ENCODE results near the gene TMX1.
"Not testable (repeated sequence)": the region's sequence is repeated elsewhere in the genome, so short reads cannot be mapped to it uniquely, and the experiment has no call there.

Gene TMX1

GRCh38 chr14:51239813-51240803 is at the start of gene TMX1:
Gene TMX1, plus strand, starts transcription at chr14:51240247. Its CDS starts 46 bp downstream, at chr14:51240293.
- peak; percentile 90 for DNase-seq

- no peak for DNase-seq
Observed at GRCh38 chr14:51201890-51202289, 38.2 kb upstream of the TMX1 start.

- no peak for DNase-seq
Observed at GRCh38 chr14:51202914-51203665, 37.0 kb upstream of the TMX1 start.

GRCh38 chr14:51203881-51204280 is 36.2 kb upstream of the TMX1 start:
- DNase-seq = no peak

GRCh38 chr14:51205486-51205885 is 34.6 kb upstream of the TMX1 start:
- no peak for DNase-seq

GRCh38 chr14:51206462-51206861 is 33.6 kb upstream of the TMX1 start:
- DNase-seq = no peak

- DNase-seq = no peak
Observed at GRCh38 chr14:51207621-51208020, 32.4 kb upstream of the TMX1 start.

GRCh38 chr14:51208982-51209381 is 31.1 kb upstream of the TMX1 start:
- no peak for DNase-seq

GRCh38 chr14:51209457-51209856 is 30.6 kb upstream of the TMX1 start:
- no peak for DNase-seq

- DNase-seq = no peak
Observed at GRCh38 chr14:51210594-51210993, 29.5 kb upstream of the TMX1 start.

GRCh38 chr14:51211149-51211548 is 28.9 kb upstream of the TMX1 start:
- DNase-seq = no peak

GRCh38 chr14:51216602-51217001 is 23.4 kb upstream of the TMX1 start:
- no peak for DNase-seq

GRCh38 chr14:51219473-51220448 is 20.3 kb upstream of the TMX1 start:
- no peak for DNase-seq

- DNase-seq = not testable (repeated sequence)
Observed at GRCh38 chr14:51223463-51223862, 16.6 kb upstream of the TMX1 start.

- no peak for DNase-seq
Observed at GRCh38 chr14:51224551-51224950, 15.5 kb upstream of the TMX1 start.

- no peak for DNase-seq
Observed at GRCh38 chr14:51225751-51226150, 14.3 kb upstream of the TMX1 start.

GRCh38 chr14:51228391-51228790 is 11.7 kb upstream of the TMX1 start:
- DNase-seq = no peak

- no peak for DNase-seq
Observed at GRCh38 chr14:51228890-51229289, 11.2 kb upstream of the TMX1 start.

- DNase-seq = no peak
Observed at GRCh38 chr14:51236314-51236713, 3.7 kb upstream of the TMX1 start.

- DNase-seq = no peak
Observed at GRCh38 chr14:51240804-51241380, 845 bp downstream of the TMX1 start.

GRCh38 chr14:51242545-51243490 is 2.8 kb downstream of the TMX1 start:
- no peak for DNase-seq
